ENCODE measurements around the gene AGFG1.

Gene AGFG1

GRCh38 chr2:227524665-227525064, 52.7 kb downstream of the AGFG1 start:
- TF ChIP-seq GATA3 (IDR thresholded peaks at IDR 0.05; ENCODE audit: low read depth, low read length) (no peak), GATA2 (IDR thresholded peaks at IDR 0.05; ENCODE audit: low read depth, low read length) (no peak)

- no peak for TF ChIP-seq GATA3 (IDR thresholded peaks at IDR 0.05; ENCODE audit: low read depth, low read length)
- TF ChIP-seq GATA2 (IDR thresholded peaks at IDR 0.05; ENCODE audit: low read depth, low read length) = no peak
Measured at GRCh38 chr2:227527351-227527750, 55.4 kb downstream of the AGFG1 start.

GRCh38 chr2:227528803-227529202, 56.8 kb downstream of the AGFG1 start:
- TF ChIP-seq GATA2 (IDR thresholded peaks at IDR 0.05; ENCODE audit: low read depth, low read length) (no peak), GATA3 (IDR thresholded peaks at IDR 0.05; ENCODE audit: low read depth, low read length) (no peak)

GRCh38 chr2:227529871-227530270, 57.9 kb downstream of the AGFG1 start:
- TF ChIP-seq GATA2 (IDR thresholded peaks at IDR 0.05; ENCODE audit: low read depth, low read length) = no peak
- TF ChIP-seq GATA3 (IDR thresholded peaks at IDR 0.05; ENCODE audit: low read depth, low read length) = no peak

- TF ChIP-seq GATA2 (IDR thresholded peaks at IDR 0.05; ENCODE audit: low read depth, low read length) (no peak), GATA3 (IDR thresholded peaks at IDR 0.05; ENCODE audit: low read depth, low read length) (no peak)
Measured at GRCh38 chr2:227534714-227535113, 62.8 kb downstream of the AGFG1 start.

- TF ChIP-seq GATA3 (IDR thresholded peaks at IDR 0.05; ENCODE audit: low read depth, low read length) = no peak
Measured at GRCh38 chr2:227536445-227536844, 64.5 kb downstream of the AGFG1 start.

- TF ChIP-seq GATA2 (IDR thresholded peaks at IDR 0.05; ENCODE audit: low read depth, low read length) (no peak), GATA3 (IDR thresholded peaks at IDR 0.05; ENCODE audit: low read depth, low read length) (no peak)
Measured at GRCh38 chr2:227539465-227539956, 67.6 kb downstream of the AGFG1 start.

GRCh38 chr2:227545990-227546389, 74.0 kb downstream of the AGFG1 start:
- TF ChIP-seq GATA3 (IDR thresholded peaks at IDR 0.05; ENCODE audit: low read depth, low read length) (no peak), GATA2 (IDR thresholded peaks at IDR 0.05; ENCODE audit: low read depth, low read length) (no peak)

GRCh38 chr2:227551836-227552235, 79.9 kb downstream of the AGFG1 start:
- no peak for TF ChIP-seq GATA3 (IDR thresholded peaks at IDR 0.05; ENCODE audit: low read depth, low read length)
- TF ChIP-seq GATA2 (IDR thresholded peaks at IDR 0.05; ENCODE audit: low read depth, low read length) = no peak

GRCh38 chr2:227562581-227562980, 90.6 kb downstream of the AGFG1 start:
- TF ChIP-seq GATA3 (IDR thresholded peaks at IDR 0.05; ENCODE audit: low read depth, low read length) (no peak), GATA2 (IDR thresholded peaks at IDR 0.05; ENCODE audit: low read depth, low read length) (no peak)

GRCh38 chr2:227565080-227565479, 93.1 kb downstream of the AGFG1 start:
- no peak for TF ChIP-seq GATA2 (IDR thresholded peaks at IDR 0.05; ENCODE audit: low read depth, low read length)
- TF ChIP-seq GATA3 (IDR thresholded peaks at IDR 0.05; ENCODE audit: low read depth, low read length) = no peak

- TF ChIP-seq GATA3 (IDR thresholded peaks at IDR 0.05; ENCODE audit: low read depth, low read length) (no peak), GATA2 (IDR thresholded peaks at IDR 0.05; ENCODE audit: low read depth, low read length) (no peak)
Measured at GRCh38 chr2:227566012-227566411, 94.1 kb downstream of the AGFG1 start.

- TF ChIP-seq GATA3 (IDR thresholded peaks at IDR 0.05; ENCODE audit: low read depth, low read length) (no peak), GATA2 (IDR thresholded peaks at IDR 0.05; ENCODE audit: low read depth, low read length) (no peak)
Measured at GRCh38 chr2:227568852-227569169, 96.9 kb downstream of the AGFG1 start.

- TF ChIP-seq GATA2 (IDR thresholded peaks at IDR 0.05; ENCODE audit: low read depth, low read length) = no peak
- TF ChIP-seq GATA3 (IDR thresholded peaks at IDR 0.05; ENCODE audit: low read depth, low read length) = no peak
Measured at GRCh38 chr2:227570615-227571014, 98.7 kb downstream of the AGFG1 start.

GRCh38 chr2:227576110-227576509, 104.2 kb downstream of the AGFG1 start:
- no peak for TF ChIP-seq GATA3 (IDR thresholded peaks at IDR 0.05; ENCODE audit: low read depth, low read length)
- no peak for TF ChIP-seq GATA2 (IDR thresholded peaks at IDR 0.05; ENCODE audit: low read depth, low read length)

- no peak for TF ChIP-seq GATA2 (IDR thresholded peaks at IDR 0.05; ENCODE audit: low read depth, low read length)
- no peak for TF ChIP-seq GATA3 (IDR thresholded peaks at IDR 0.05; ENCODE audit: low read depth, low read length)
Measured at GRCh38 chr2:227576812-227577211, 104.9 kb downstream of the AGFG1 start.

Measured in SH-SY5Y (cell line).